Measurements from ENCODE around the gene CRTAC1. TPM values are rescaled to one million over a fixed set of nuclear protein-coding genes. Genes with fewer than 3 reads are reported as not detected.

The CRTAC1 gene
- total and polyA plus RNA-seq, 4 donors, result 2.9 to 53.1 (median 13.5) TPM

DNA sequence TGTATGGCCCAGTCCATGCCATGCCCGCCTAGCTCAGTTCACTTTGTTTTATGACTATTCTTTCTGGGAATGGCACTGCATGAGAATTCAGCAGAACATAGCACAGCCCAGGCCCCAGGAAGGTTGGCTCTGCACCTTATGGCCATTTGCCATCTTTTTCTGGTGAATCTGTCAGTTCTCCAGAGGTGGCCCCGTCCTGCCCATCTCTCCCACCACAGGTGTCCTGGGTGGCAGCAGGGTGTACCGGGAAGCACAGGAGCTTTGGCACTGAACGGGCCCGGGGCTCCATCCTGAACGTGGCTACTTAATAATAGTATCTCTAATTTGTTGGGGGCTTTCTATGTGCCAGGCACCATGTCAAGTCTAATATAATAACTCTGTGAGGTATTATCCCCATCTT, 156.1 kb downstream of the CRTAC1 start:
- no peaks in the 10 kb centered on the region for H3K27me3 ChIP-seq (ENCODE audit: control insufficient read depth in 1 of 2, insufficient read depth in 2 of 2, low read length in 1 of 2)
- intact Hi-C loops (cut with DNase I), result no loop called here

DNA sequence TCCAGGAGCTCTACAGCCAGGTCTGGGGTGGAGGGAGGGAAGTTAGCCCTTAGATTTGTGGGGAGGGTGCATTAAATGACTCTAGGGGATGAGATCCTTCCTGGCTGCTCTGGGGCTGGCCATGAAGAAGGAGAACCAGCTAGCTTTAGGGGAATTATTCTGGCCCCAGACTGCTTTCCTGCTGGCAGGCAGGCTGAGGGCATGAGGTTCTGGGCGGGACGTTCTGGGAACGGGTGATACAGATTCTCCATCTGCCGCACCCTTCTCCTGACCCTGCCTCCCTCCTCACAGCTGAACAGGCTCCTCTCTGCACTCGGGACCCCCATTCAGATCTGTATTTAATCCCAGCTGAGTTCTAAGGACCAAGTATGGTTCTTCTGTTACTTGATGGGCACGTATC, 156.9 kb downstream of the CRTAC1 start:
- no peak overlapping the region for H3K27ac ChIP-seq (ENCODE audit: low read depth in 1 of 2, low read length in 2 of 2)
- H3K36me3 ChIP-seq (ENCODE audit: control insufficient read depth in 1 of 2, insufficient read depth in 2 of 2, low read length in 1 of 2), result no peaks in the 10 kb centered on the region
- H3K9me3 ChIP-seq (ENCODE audit: control insufficient read depth, low read length), result no peaks in the 10 kb centered on the region
- ATAC-seq (ENCODE audit: low FRiP score), result no peak
- no peak overlapping the region for H3K4me3 ChIP-seq (ENCODE audit: low read length in 2 of 2)
- no peaks in the 10 kb centered on the region for H3K27me3 ChIP-seq (ENCODE audit: control insufficient read depth in 1 of 2, insufficient read depth in 2 of 2, low read length in 1 of 2)
- no peak for DNase-seq
- intact Hi-C loops (cut with DNase I), result no loop called here
- H3K4me1 ChIP-seq (ENCODE audit: control insufficient read depth in 1 of 2, insufficient read depth in 2 of 2, low read length in 2 of 2), result no peaks in the 10 kb centered on the region
- WGBS, 2 donors, result 58 to 66% methylated on average over 6 of the region's 6 CpGs

More for the DNA sequence above, 156.1 kb downstream of the CRTAC1 start:
- Histone ChIP-seq H3K4me1 (ENCODE audit: control insufficient read depth in 1 of 2, insufficient read depth in 2 of 2, low read length in 2 of 2) (no peaks in the 10 kb centered on the region), H3K4me3 (ENCODE audit: low read length in 2 of 2) (no peak overlapping the region), H3K36me3 (ENCODE audit: control insufficient read depth in 1 of 2, insufficient read depth in 2 of 2, low read length in 1 of 2) (no peaks in the 10 kb centered on the region), H3K9me3 (ENCODE audit: control insufficient read depth, low read length) (no peaks in the 10 kb centered on the region), H3K27ac (ENCODE audit: low read depth in 1 of 2, low read length in 2 of 2) (no peak overlapping the region)
- WGBS, 2 donors, result 69 to 72% methylated on average over 6 of the region's 6 CpGs
- no peak for DNase-seq
- no peak for ATAC-seq (ENCODE audit: low FRiP score)

DNA sequence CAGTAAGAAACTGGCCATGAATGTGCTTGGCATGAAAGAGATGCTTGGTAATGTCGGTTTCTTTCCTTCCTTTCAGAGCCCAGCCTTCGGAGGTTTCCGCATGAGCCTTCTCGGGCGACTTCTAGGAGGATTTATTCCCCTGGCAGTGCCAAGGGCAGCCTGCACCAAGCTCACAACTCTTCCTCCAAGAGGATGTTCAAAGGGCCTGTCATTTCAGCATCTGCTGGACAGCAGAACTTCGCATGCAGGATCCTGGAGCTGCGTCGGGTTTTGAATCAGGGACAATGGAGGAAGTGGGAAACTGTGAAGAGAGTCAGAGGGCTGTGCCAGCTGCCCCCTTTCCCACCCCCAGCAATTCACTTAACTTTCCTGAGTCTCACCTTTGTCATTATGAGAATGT, 159.4 kb downstream of the CRTAC1 start:
- ATAC-seq (ENCODE audit: low FRiP score) (no peak), DNase-seq (no peak)
- Histone ChIP-seq H3K27me3 (ENCODE audit: control insufficient read depth in 1 of 2, insufficient read depth in 2 of 2, low read length in 1 of 2) (no peaks in the 10 kb centered on the region), H3K4me1 (ENCODE audit: control insufficient read depth in 1 of 2, insufficient read depth in 2 of 2, low read length in 2 of 2) (no peaks in the 10 kb centered on the region), H3K27ac (ENCODE audit: low read depth in 1 of 2, low read length in 2 of 2) (no peak overlapping the region), H3K9me3 (ENCODE audit: control insufficient read depth, low read length) (no peaks in the 10 kb centered on the region), H3K36me3 (ENCODE audit: control insufficient read depth in 1 of 2, insufficient read depth in 2 of 2, low read length in 1 of 2) (no peaks in the 10 kb centered on the region), H3K4me3 (ENCODE audit: low read length in 2 of 2) (no peak overlapping the region)
- 77 to 79% methylated on average over 8 of the region's 8 CpGs for WGBS, 2 donors
- intact Hi-C loops (cut with DNase I), result no loop called here

DNA sequence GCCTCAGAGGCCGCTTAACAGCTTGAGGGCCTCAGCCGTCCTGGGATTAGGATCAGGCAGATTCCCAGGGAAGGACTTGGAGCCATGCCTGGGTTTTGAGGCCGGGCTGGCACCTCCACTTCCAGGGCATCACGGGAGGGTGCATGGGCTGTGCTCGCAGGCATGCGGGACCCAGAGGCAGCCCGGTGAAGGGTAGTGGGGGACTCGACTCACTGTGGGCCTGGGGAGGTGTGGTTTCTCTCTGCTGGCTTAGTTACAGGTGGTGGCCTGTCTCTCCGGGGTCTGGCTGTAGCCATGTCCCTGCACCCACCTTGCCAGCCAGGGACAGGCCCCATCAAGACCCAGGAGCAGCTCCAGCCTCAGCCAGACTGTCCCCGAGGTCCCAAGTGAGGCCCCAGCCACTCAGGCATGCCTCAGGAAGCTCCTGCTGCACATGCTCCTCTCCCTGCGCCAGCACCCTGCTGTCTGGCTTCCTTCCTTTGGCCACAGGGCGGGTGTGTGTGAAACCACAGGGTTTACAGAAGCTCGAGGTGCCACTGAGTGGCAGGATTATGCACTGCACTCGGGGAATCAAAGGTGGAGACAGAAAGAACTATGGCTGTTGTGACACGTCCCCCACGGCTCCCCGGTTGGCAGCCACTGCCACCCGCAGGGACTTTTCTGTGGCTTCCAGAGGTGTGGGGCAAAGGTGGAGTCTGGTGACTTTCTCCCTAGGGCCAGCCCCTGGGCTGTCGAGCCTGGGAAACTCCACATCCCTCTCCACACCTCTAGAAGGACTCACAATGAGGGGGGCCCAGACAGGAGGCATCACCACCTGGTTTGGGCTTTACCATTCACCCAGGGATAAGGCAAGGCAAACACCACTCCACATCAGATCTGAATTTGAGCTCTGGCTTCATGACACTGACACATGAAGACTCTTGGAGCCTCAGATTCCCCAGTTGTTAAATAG, 161.1 kb downstream of the CRTAC1 start:
- DNase-seq, result peak; percentile 89 to 91
- no peak overlapping the region for H3K4me3 ChIP-seq (ENCODE audit: low read length in 2 of 2)
- 2 to 3% methylated on average over 18 to 19 of the region's 19 CpGs for WGBS, 2 donors
- no peak overlapping the region for H3K27ac ChIP-seq (ENCODE audit: low read depth in 1 of 2, low read length in 2 of 2)
- ATAC-seq (ENCODE audit: low FRiP score), result peak; percentile 79
- H3K4me1 ChIP-seq (ENCODE audit: control insufficient read depth in 1 of 2, insufficient read depth in 2 of 2, low read length in 2 of 2), result no peaks in the 10 kb centered on the region
- H3K9me3 ChIP-seq (ENCODE audit: control insufficient read depth, low read length), result no peaks in the 10 kb centered on the region
- H3K36me3 ChIP-seq (ENCODE audit: control insufficient read depth in 1 of 2, insufficient read depth in 2 of 2, low read length in 1 of 2), result no peaks in the 10 kb centered on the region
- H3K27me3 ChIP-seq (ENCODE audit: control insufficient read depth in 1 of 2, insufficient read depth in 2 of 2, low read length in 1 of 2), result no peaks in the 10 kb centered on the region
- intact Hi-C loops (cut with DNase I), result loop anchor here (1.0 to 2.0 kb wide), 2 partner anchors 77 kb away; no protein-coding TSS in a partner anchor

DNA sequence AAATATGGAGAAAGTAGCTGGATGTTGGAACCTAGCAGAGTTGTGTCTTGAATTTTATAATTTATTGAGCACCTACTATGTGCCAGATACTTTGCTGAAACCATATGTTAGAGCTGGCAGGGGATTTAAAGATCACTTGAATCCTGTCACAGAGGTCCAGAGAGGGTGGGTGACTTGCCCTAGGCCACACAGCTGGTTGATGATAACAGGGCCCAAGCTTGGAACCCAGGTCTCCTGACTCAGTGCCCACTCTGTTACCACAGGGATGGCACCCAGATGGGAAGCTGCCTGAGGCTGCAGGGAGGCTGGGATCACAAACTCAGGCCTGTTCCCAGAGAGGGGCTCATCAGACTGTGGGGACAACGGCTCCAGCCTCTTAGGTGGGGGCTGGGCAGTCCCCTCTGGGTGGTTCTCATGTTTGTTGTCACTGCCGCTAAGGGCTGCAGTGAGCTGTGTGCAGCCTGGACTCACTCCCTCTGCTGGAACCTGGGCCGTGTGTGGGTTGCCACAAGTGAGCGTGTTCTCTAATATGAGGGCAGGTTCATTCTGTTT, 162.2 kb downstream of the CRTAC1 start:
- WGBS, 2 donors, result 69 to 75% methylated on average over 4 of the region's 4 CpGs

GRCh38 chr10:97867220-97867800, 163.1 kb downstream of the CRTAC1 start:
- no peak for DNase-seq
- Histone ChIP-seq H3K4me1 (ENCODE audit: control insufficient read depth in 1 of 2, insufficient read depth in 2 of 2, low read length in 2 of 2) (no peaks in the 10 kb centered on the region), H3K4me3 (ENCODE audit: low read length in 2 of 2) (no peak overlapping the region), H3K27me3 (ENCODE audit: control insufficient read depth in 1 of 2, insufficient read depth in 2 of 2, low read length in 1 of 2) (no peaks in the 10 kb centered on the region), H3K36me3 (ENCODE audit: control insufficient read depth in 1 of 2, insufficient read depth in 2 of 2, low read length in 1 of 2) (no peaks in the 10 kb centered on the region), H3K9me3 (ENCODE audit: control insufficient read depth, low read length) (no peaks in the 10 kb centered on the region), H3K27ac (ENCODE audit: low read depth in 1 of 2, low read length in 2 of 2) (no peak overlapping the region)
- no peak for ATAC-seq (ENCODE audit: low FRiP score)
- intact Hi-C loops (cut with DNase I), result no loop called here
- 94 to 96% methylated on average over 10 of the region's 10 CpGs for WGBS, 2 donors

More for the DNA sequence above, 162.2 kb downstream of the CRTAC1 start:
- DNase-seq (no peak), ATAC-seq (ENCODE audit: low FRiP score) (no peak)
- Histone ChIP-seq H3K4me1 (ENCODE audit: control insufficient read depth in 1 of 2, insufficient read depth in 2 of 2, low read length in 2 of 2) (no peaks in the 10 kb centered on the region), H3K27ac (ENCODE audit: low read depth in 1 of 2, low read length in 2 of 2) (no peak overlapping the region), H3K4me3 (ENCODE audit: low read length in 2 of 2) (no peak overlapping the region), H3K9me3 (ENCODE audit: control insufficient read depth, low read length) (no peaks in the 10 kb centered on the region), H3K27me3 (ENCODE audit: control insufficient read depth in 1 of 2, insufficient read depth in 2 of 2, low read length in 1 of 2) (no peaks in the 10 kb centered on the region), H3K36me3 (ENCODE audit: control insufficient read depth in 1 of 2, insufficient read depth in 2 of 2, low read length in 1 of 2) (no peaks in the 10 kb centered on the region)
- intact Hi-C loops (cut with DNase I), result loop anchor here in 1 of 2 donors (2.0 kb wide), 1 partner anchor 75 kb away; no protein-coding TSS in a partner anchor

DNA sequence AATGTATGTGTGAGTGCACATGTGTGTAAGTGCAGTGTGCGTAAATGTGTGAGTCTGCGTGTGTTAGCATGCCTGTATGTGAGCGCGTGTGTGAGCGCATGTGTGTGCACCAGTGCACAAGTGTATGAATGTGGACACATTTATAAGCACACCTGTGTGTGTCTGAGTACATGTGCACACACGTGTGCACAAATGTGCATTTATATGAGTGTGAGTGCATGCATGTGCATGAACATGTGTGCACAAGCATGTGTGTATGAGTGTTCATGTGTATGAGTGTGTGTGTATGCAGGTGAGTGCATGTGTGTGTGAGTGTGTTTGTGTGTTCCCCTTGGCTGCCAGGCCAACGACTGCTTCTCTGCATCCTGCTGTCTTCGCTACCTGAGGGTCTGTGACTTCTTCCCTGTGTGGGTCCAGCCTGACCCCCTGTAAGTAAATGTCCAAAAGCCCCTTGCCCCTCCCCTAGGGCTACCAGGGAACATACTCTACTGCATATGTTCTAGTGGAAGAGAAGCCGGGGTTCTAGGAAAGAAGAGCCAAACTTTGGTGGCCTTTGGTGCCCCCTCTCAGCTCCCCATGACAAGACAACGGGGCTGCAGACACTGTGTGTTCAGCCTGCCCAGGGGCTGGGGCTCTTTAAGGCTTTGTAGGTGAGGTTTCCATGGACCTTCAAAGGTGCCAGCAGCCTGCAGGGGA, 163.7 kb downstream of the CRTAC1 start:
- Histone ChIP-seq H3K4me1 (ENCODE audit: control insufficient read depth in 1 of 2, insufficient read depth in 2 of 2, low read length in 2 of 2) (no peaks in the 10 kb centered on the region), H3K4me3 (ENCODE audit: low read length in 2 of 2) (no peak overlapping the region), H3K9me3 (ENCODE audit: control insufficient read depth, low read length) (no peaks in the 10 kb centered on the region), H3K27ac (ENCODE audit: low read depth in 1 of 2, low read length in 2 of 2) (no peak overlapping the region), H3K27me3 (ENCODE audit: control insufficient read depth in 1 of 2, insufficient read depth in 2 of 2, low read length in 1 of 2) (no peaks in the 10 kb centered on the region), H3K36me3 (ENCODE audit: control insufficient read depth in 1 of 2, insufficient read depth in 2 of 2, low read length in 1 of 2) (no peaks in the 10 kb centered on the region)
- DNase-seq (no peak), ATAC-seq (ENCODE audit: low FRiP score) (no peak)
- 95 to 96% methylated on average over 10 of the region's 10 CpGs for WGBS, 2 donors
- intact Hi-C loops (cut with DNase I), result no loop called here

GRCh38 chr10:97865488-97865887, 164.9 kb downstream of the CRTAC1 start:
- no peak overlapping the region for H3K27ac ChIP-seq (ENCODE audit: low read depth in 1 of 2, low read length in 2 of 2)
- H3K27me3 ChIP-seq (ENCODE audit: control insufficient read depth in 1 of 2, insufficient read depth in 2 of 2, low read length in 1 of 2), result no peaks in the 10 kb centered on the region
- ATAC-seq (ENCODE audit: low FRiP score), result no peak
- H3K4me3 ChIP-seq (ENCODE audit: low read length in 2 of 2), result no peak overlapping the region
- H3K4me1 ChIP-seq (ENCODE audit: control insufficient read depth in 1 of 2, insufficient read depth in 2 of 2, low read length in 2 of 2), result no peaks in the 10 kb centered on the region
- no peak for DNase-seq
- no peaks in the 10 kb centered on the region for H3K9me3 ChIP-seq (ENCODE audit: control insufficient read depth, low read length)
- WGBS, 2 donors, result 62 to 70% methylated on average over 15 to 18 of the region's 18 CpGs
- intact Hi-C loops (cut with DNase I), result no loop called here
- no peaks in the 10 kb centered on the region for H3K36me3 ChIP-seq (ENCODE audit: control insufficient read depth in 1 of 2, insufficient read depth in 2 of 2, low read length in 1 of 2)

Measured in aorta (tissue), 5 donors.